DMS53 treated with DMSO at 0.1 percent for 48 hours (cell line): Measurements from ENCODE around the gene SAMD8.
"Not testable (repeated sequence)": the region's sequence is repeated elsewhere in the genome, so short reads cannot be mapped to it uniquely, and the experiment has no call there.

Experiments used
- DNase-seq: peaks from one replicate; lab custom pipeline; 2025; ENCODE audit not compliant: unreplicated experiment; lab: John Stamatoyannopoulos, UW

Gene SAMD8

DNA sequence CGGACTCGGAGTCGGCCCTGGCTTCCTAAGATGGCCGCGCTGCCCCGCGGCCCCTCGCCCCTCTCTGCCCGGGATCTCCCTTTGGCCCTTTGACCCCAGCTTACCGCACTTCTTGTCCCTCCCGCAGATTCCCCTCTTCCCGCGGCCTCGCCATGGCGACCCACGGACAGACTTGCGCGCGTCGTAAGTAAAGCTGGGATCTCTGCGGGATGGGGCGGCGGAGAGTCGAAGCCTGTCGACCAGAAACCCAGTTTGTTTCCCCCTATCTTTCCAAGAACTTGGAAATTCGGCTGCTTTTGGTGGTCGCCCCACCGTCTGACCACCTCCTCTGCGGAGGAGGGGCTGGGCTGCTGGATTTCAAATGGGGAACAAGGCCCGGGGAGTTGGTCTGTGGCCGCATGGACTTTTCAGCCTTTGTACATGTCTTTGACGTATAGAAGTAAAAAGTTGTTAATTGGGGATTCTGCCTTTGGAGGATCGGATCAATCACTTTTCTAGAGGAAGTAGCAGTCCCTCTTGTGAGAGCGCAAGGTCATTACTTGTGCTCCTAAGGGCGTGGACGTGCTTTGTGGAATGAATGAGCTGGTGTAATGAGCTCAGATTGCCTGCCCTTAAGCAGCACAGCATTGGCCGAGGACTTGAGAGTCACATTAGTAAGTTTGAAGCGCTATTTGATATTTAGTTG is 99.7 kb downstream of the SAMD8 start:
- DNase-seq = peak; percentile 11

GRCh38 chr10:75212343-75212742 is 100.9 kb downstream of the SAMD8 start:
- DNase-seq = no peak

- no peak for DNase-seq
Measured at GRCh38 chr10:75220274-75220673, 108.8 kb downstream of the SAMD8 start.

DNA sequence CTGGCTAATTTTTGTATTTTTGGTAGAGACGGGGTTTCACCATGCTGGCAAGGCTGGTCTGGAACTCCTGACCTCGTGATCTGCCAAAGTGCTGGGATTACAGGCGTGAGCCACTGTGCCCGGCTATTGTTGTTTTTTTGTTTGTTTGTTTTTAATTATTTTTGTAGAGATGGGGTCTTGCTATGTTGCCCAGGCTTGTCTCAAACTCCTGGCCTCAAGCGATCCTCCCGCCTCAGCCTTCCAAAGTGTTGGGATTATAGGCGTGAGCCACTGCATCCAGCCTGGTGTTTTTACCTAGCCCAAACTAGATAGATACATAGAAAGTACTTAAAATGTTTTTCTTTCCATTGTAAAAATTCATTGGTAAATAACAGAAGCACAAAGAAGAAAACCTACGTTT is 110.0 kb downstream of the SAMD8 start:
- DNase-seq = not testable (repeated sequence)

GRCh38 chr10:75223507-75223906 is 112.1 kb downstream of the SAMD8 start:
- no peak for DNase-seq

- no peak for DNase-seq
Measured at GRCh38 chr10:75226095-75226494, 114.6 kb downstream of the SAMD8 start.

DNA sequence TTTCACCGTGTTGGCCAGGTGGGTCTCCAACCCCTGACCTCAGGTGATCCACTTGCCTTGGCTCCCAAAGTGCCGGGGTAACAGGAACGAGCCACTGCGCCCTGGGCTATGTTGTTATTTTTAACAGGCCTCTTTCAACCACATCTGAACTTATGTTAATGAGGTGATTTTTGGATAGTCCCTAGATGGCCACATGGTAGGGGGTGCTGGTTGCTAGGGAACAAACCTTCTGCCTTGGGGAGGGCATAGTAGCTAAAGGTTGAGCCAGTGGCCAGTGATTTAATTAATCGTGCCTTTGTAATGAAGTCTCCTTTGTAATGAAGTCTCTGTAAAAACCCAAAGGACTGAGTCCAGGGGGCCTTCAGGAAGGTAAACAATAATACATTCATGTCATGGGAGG is 115.2 kb downstream of the SAMD8 start:
- DNase-seq = no peak

- no peak for DNase-seq
Measured at GRCh38 chr10:75228278-75228677, 116.8 kb downstream of the SAMD8 start.

DNA sequence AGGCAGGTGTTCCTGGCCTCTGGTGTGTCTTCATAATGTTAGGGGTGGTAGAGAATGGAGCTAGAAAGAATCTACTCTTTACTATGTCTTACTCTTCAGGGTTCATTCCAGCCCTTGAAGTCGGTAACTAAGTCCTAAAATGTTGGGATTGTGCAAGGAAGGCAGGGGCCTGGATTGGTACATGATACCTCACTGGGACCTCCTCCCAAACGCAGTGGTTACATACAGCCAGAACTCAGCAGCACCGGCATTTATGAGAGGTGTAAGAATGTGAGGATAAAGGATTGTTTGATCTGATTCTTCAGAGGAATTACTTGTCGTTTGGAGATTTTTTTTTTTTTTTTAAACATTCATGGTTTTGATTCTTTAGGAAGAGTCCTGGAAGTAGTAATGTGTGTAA is 117.4 kb downstream of the SAMD8 start:
- DNase-seq = no peak

DNA sequence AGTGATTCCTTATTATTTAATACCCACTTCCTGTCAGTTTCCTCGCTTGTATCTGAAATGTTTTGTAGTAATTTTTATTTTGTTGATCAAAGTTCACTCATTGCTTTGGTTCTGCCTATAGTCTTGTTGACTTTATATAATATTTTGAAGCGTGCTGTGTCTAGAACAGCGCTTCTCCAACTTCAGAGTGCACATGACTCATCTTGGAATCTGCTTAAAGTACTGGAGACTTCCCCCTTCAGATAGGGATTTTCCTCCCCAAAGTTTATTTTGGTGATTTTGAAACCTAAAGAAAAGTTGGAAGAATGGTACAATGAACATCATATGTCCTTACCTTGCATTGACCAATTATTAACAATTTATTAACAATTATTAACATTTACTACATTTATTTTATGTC is 118.5 kb downstream of the SAMD8 start:
- DNase-seq = no peak

DNA sequence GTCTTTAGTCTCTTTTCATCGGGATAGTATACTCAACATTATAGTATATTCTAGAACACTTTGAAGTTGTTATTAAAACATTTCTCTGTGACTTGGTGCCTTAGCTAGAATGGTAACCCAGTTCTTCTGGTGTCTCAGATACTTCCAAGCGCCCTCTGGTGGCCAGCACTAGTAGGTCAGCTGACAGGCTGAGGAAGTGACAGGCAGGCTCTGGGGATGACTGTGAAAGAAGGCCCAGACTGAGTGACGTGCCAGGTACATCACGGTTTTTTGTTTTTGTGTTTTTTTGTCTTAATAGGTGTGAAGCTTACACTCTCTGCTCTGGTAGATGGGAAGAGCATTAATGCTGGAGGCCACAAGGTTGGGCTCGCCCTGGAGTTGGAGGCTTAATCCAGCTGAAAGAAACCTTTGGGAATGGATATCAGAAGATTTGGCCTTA is 119.2 kb downstream of the SAMD8 start:
- peak; percentile 74 for DNase-seq
